HG03064 (cell line): Measurements from ENCODE around the gene CRLF1.
"Not testable (repeated sequence)": the region's sequence is repeated elsewhere in the genome, so short reads cannot be mapped to it uniquely, and the experiment has no call there.

Experiments used
- ATAC-seq: cut with Tn5 transposase; IDR thresholded peaks from one replicate; pipeline ENCODE4 v1.9.1; 2021; ENCODE audit warnings: low read depth; ENCODE audit not compliant: unreplicated experiment

CRLF1 gene

GRCh38 chr19:18610245-18610555 lies 3.6 kb upstream of the CRLF1 start:
- ATAC-seq, result no peak

GRCh38 chr19:18609717-18610051 lies 3.1 kb upstream of the CRLF1 start:
- ATAC-seq, result no peak

GRCh38 chr19:18608805-18609716 lies 2.5 kb upstream of the CRLF1 start:
- no peak for ATAC-seq

DNA sequence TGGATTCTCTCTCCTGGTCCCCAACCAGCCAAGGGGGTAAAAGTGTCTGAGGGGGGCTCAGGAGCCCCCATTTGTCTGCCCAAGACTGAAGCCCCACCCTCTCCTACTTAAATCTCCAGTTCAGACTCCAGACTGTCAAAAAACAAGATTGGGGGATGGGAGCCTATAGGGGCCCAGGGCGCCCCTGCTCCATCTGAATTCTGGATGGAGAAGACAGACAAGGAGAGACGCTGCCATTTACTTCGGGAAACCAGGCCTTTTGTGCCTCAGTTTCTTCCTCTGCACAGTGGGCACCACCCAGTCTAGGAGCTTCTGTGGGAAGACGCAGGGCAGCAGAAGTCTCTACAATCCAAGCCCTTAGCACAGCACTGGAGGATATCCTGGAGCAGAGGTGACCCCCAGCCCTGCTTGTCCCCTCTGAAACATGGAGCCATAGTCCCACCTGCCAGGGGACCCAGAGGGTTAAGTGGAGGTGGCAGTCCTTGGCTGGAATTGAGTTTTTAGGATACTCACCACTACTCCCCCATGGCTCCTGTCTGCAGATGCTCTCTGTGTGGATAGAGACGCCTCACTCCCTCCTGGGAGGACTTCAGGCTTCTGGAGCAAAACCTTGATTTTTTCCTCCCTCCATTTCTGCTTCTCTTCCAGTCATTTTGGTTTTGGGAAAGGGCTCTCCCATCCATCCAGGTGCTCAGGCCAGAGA lies 1.7 kb upstream of the CRLF1 start:
- ATAC-seq, result no peak

DNA sequence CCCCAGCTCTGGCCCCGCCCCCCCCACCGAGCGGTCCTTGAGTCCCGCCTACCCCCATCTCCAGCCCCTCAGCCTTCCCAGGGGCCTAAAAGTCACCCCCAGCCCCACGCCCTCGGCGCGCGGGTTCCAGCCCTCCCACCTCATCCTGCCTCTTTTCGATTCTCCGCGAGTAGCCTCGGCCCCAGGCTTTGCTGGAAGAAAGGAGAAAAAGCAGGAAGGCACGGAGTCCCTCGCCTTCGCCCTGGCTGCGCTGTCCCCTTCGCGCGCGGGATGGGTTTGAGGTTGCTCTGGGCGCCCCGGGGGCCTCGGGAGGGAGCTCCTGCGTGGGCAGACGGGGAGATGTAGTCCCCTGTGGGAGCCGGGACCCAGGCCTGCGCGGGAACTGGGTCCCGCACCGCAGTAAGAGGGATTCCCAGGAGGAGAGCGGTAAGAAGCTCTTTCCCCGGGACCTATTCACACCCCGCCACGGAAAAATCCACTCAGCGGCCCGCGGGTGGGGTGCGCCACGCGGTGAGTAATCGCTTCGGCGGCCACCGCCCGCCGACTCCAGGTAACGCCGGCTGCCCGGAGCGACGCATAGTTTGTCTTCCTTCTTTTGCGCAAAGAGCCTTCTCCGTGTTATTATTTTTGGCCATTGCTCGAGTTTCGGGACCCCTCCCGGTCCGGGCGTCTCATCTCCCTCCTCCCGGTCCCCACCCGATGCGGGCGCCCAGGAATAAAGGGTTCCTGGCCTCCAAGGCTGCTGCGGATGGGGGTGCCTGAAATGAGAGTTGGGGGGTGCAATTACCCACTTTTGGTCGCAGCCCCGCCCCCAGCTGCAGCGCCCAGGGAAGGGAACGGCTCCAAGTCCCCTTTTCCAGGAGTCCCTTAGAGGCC lies 865 bp upstream of the CRLF1 start:
- no peak for ATAC-seq

GRCh38 chr19:18605546-18606280 lies 886 bp downstream of the CRLF1 start:
- no peak for ATAC-seq

DNA sequence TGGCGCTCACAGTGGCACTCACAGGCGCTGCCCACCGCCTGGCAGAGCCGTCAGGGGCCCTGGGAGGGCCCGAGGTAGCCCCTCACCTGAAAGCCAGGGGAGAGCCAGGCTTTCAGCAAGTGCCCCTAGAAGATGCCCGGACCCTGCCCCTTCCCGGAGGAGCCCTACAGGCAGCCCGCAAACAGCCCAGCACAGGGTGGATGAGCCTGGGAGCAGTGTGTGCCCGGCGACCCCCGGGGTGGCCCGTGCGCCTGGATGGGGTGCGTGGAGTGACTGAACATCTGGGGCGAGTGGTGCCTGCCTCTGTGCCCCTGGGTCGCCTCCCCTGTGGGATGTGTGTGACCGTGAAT lies 1.4 kb downstream of the CRLF1 start:
- ATAC-seq, result no peak

- ATAC-seq, result no peak
Observed at GRCh38 chr19:18604820-18605159, 1.8 kb downstream of the CRLF1 start.

GRCh38 chr19:18603958-18604819 lies 2.4 kb downstream of the CRLF1 start:
- no peak for ATAC-seq

DNA sequence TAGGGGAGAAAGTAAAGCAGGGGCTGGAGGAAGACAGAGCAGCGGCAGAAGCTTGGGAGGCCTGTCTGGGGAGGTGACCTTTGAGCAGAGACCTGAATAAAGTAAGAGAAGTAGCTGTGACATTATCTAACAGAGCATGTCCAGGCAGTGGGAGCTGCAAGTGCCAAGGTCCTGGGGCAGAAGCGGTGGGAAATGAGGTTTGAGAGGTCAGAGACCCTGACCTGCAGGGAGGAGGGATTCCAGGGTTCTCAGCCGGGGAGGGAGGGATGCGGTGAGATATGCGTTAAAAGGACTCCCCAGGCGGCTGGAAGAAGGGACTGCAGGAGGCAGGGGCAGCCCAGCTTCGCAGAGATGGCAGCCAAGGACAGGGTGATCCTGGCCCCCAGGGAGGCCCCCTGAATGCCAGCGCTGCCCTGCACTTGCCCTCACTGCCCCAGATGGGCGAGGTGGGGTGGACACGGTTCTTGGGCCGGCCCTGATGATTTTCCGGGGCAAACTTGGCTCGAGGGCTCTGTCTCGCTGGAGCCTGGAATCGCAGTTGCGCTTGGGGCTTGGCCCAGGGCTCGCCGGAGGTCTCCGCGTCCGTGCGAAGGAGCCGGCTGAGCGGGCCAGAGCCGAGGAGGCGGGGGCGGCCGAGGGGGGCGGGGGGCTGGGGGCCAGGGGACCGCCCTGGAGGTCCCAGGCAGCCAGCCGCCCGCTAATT lies 3.2 kb downstream of the CRLF1 start:
- ATAC-seq, result no peak

DNA sequence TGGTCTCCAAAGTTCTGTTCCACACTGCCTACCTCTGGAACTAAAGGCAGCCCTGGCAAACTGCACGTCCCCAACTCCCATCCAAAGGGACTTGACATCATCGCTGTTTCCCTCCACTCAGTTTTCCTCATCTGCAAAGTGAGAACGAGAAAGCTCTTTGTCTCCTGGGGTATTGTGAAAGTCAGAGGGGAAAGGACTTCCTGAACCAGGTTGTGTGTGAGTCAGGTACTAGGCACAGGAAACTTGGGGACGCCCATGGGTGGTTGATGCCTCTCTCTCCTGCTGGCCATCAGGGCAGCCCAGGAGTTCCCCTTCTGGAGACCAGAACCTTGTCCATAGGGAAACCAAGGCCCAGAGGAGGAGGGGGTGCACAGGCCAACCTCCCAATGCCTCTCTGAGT lies 4.7 kb downstream of the CRLF1 start:
- no peak for ATAC-seq

DNA sequence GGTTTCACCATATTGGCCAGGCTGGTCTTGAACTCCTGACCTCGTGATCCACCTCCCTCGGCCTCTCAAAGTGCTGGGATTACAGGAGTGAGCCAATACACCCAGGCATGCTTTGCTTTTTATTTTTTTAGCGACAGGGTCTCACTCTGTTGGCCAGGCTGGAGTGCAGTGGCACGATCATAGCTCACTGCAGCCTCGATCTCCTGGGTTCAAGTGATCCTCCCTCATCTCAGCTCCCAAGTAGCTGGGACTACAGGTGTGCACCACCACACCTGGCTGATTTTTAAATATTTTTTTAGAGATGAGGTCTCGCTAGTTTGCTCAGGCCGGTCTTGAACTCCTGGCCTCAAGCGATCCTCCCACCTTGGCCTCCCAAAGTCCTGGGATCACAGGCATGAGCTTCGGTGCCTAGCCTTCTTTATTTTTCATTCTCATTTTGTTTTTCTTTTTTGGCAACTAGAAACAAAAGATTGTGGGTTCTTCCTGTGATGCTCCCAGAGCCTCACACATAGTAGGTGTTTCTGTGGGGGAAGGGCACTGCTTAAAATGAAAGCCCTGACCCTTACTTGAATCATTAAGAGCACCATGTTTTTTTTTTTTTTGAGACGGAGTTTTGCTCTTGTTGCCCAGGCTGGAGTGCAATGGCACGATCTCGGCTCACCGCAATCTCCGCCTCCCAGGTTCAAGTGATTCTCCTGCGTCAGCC lies 5.8 kb downstream of the CRLF1 start:
- ATAC-seq, result not testable (repeated sequence)

GRCh38 chr19:18599485-18599884 lies 7.1 kb downstream of the CRLF1 start:
- no peak for ATAC-seq

GRCh38 chr19:18597809-18598660 lies 8.6 kb downstream of the CRLF1 start:
- no peak for ATAC-seq

DNA sequence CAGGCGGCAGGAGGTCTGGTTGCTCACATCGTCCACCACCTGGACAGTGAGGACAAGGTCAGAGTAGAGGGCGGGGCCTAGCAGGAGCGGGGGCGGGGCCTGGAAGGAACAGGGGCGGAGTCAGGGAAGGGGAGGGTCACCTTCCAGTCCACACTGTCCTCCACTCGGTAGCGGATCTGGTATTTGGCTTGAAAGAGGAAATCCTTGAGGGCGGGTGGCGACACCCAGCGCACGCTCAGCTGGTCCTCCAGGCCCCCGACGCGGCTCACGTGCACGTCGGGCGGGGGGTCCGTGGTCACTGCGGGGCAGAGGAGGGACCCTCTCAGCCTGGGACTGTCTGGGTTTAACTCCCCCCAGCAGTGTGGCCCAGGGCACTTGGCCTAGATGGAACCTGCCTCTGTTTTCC lies 9.8 kb downstream of the CRLF1 start:
- no peak for ATAC-seq

GRCh38 chr19:18595475-18595874 lies 11.1 kb downstream of the CRLF1 start:
- no peak for ATAC-seq

- ATAC-seq, result no peak
Observed at GRCh38 chr19:18594824-18595373, 11.7 kb downstream of the CRLF1 start.
